A549 (cell line): ENCODE data around the gene MCRS1.

ENCODE experiments used
- CBX8 ChIP-seq: fragments of 200-600 bp; sonication (generic); IDR thresholded peaks from 2 replicates; pipeline ENCODE4 v1.6.1; 2016
- CHD4 ChIP-seq: fragments of 200-600 bp; sonication (generic); IDR thresholded peaks from 2 replicates; pipeline ENCODE4 v1.6.1; 2016; ENCODE audit warnings: antibody characterized with exemption, mild to moderate bottlenecking, borderline replicate concordance
- HDAC2 ChIP-seq: fragments of 200-600 bp; sonication (generic); IDR thresholded peaks from 2 replicates; pipeline ENCODE4 v1.6.1; 2016
- HOXA7 ChIP-seq: fragments of 250-450 bp; sonication (Bioruptor Pico); IDR thresholded peaks from 2 replicates; pipeline ENCODE4 v1.5.0; 2020; ENCODE audit warnings: mild to moderate bottlenecking, moderate library complexity
- KDM1A ChIP-seq: fragments of 200-600 bp; sonication (generic); IDR thresholded peaks from 2 replicates; pipeline ENCODE4 v1.6.1; 2016; ENCODE audit warnings: low read depth, mild to moderate bottlenecking
- NFE2L2 ChIP-seq: fragments of 150-350 bp; conservative IDR thresholded peaks from 2 replicates; pipeline ENCODE4 v1.6.1; 2014; ENCODE audit warnings: low read length
- POLR2A ChIP-seq: IDR thresholded peaks from 2 replicates; pipeline ENCODE4 v1.6.1; 2012; ENCODE audit warnings: mild to moderate bottlenecking, low read length
- RFX5 ChIP-seq: fragments of 450-650 bp; IDR thresholded peaks from 2 replicates; pipeline ENCODE4 v1.7.1; 2014; ENCODE audit warnings: antibody characterized with exemption, mild to moderate bottlenecking, moderate library complexity
- TF ChIP-seq, protein P1 (sequence below): fragments of >200 bp; sonication (Bioruptor Twin); formaldehyde crosslinking; IDR thresholded peaks from 3 replicates; pipeline ENCODE4 v1.5.1; 2016
- TF ChIP-seq, protein P2 (sequence below): IDR thresholded peaks from 2 replicates; pipeline ENCODE4 v1.6.1; 2012
- TF ChIP-seq, protein P3 (sequence below): fragments of 250-450 bp; sonication (Bioruptor Pico); IDR thresholded peaks from 2 replicates; pipeline ENCODE4 v1.5.0; 2021; ENCODE audit warnings: mild to moderate bottlenecking, moderate library complexity, borderline replicate concordance

DNA sequence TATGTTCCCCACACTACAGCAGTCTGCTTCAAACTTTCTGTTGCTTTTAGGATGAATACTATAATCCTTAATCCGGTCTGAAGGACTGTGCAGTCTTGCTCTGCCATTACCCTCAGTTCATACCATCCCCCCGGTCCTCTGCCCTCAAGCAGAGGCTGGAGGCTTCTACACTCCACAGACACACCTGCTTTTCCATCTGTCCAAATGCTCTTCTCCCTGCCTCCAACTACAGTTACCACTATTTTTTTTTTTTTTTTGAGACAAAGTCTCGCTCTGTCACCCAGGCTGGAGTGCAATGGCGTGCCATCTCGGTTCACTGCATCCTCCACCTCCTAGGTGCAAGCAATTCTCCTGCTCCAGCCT lies 48.4 kb downstream of the MCRS1 start:
- no peak for TF ChIP-seq HDAC2
- no peak for TF ChIP-seq CBX8
- TF ChIP-seq HOXA7 (CRISPR knock-in tag), result no peak
- TF ChIP-seq, protein P1, sequence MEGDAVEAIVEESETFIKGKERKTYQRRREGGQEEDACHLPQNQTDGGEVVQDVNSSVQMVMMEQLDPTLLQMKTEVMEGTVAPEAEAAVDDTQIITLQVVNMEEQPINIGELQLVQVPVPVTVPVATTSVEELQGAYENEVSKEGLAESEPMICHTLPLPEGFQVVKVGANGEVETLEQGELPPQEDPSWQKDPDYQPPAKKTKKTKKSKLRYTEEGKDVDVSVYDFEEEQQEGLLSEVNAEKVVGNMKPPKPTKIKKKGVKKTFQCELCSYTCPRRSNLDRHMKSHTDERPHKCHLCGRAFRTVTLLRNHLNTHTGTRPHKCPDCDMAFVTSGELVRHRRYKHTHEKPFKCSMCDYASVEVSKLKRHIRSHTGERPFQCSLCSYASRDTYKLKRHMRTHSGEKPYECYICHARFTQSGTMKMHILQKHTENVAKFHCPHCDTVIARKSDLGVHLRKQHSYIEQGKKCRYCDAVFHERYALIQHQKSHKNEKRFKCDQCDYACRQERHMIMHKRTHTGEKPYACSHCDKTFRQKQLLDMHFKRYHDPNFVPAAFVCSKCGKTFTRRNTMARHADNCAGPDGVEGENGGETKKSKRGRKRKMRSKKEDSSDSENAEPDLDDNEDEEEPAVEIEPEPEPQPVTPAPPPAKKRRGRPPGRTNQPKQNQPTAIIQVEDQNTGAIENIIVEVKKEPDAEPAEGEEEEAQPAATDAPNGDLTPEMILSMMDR, result no peak
- TF ChIP-seq POLR2A, result no peak
- TF ChIP-seq, protein P2, sequence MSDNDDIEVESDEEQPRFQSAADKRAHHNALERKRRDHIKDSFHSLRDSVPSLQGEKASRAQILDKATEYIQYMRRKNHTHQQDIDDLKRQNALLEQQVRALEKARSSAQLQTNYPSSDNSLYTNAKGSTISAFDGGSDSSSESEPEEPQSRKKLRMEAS, result no peak
- no peak for TF ChIP-seq CHD4
- no peak for TF ChIP-seq KDM1A
- no peak for TF ChIP-seq RFX5
- TF ChIP-seq, protein P3, sequence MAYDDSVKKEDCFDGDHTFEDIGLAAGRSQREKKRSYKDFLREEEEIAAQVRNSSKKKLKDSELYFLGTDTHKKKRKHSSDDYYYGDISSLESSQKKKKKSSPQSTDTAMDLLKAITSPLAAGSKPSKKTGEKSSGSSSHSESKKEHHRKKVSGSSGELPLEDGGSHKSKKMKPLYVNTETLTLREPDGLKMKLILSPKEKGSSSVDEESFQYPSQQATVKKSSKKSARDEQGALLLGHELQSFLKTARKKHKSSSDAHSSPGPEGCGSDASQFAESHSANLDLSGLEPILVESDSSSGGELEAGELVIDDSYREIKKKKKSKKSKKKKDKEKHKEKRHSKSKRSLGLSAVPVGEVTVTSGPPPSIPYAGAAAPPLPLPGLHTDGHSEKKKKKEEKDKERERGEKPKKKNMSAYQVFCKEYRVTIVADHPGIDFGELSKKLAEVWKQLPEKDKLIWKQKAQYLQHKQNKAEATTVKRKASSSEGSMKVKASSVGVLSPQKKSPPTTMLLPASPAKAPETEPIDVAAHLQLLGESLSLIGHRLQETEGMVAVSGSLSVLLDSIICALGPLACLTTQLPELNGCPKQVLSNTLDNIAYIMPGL (CRISPR knock-in tag), result no peak
- TF ChIP-seq NFE2L2, result no peak
